IPS-18a (cell line): ENCODE measurements around the gene DNMT1.
"Not testable (repeated sequence)": the region's sequence is repeated elsewhere in the genome, so short reads cannot be mapped to it uniquely, and the experiment has no call there.

Experiments
- H3K27ac ChIP-seq: one replicate; pipeline ENCODE4 v1.5.1; 2013; ENCODE audit warnings: low read length
- H3K27me3 ChIP-seq: one replicate; pipeline ENCODE4 v1.6.1; 2013; ENCODE audit warnings: mild to moderate bottlenecking, low read length; ENCODE audit not compliant: control insufficient read depth, insufficient read depth
- H3K36me3 ChIP-seq: one replicate; pipeline ENCODE4 v1.6.1; 2013; ENCODE audit warnings: low read depth, low read length; ENCODE audit not compliant: control insufficient read depth
- H3K4me1 ChIP-seq: one replicate; pipeline ENCODE4 v1.6.1; 2013; ENCODE audit warnings: low read depth, low read length; ENCODE audit not compliant: control insufficient read depth
- H3K4me3 ChIP-seq: one replicate; pipeline ENCODE4 v1.5.1; 2013; ENCODE audit warnings: low read length
- H3K9ac ChIP-seq: one replicate; pipeline ENCODE4 v1.6.1; 2013; ENCODE audit warnings: mild to moderate bottlenecking, low read length, moderate library complexity
- H3K9me3 ChIP-seq: one replicate; pipeline ENCODE4 v1.6.1; 2013; ENCODE audit warnings: low read depth, low read length; ENCODE audit not compliant: control insufficient read depth

DNMT1 gene

GRCh38 chr19:10193790-10194499, 808 bp downstream of the DNMT1 start:
- no peaks in the 10 kb centered on the region for H3K27me3 ChIP-seq
- H3K9me3 ChIP-seq = no peaks in the 10 kb centered on the region
- no peaks in the 10 kb centered on the region for H3K4me1 ChIP-seq
- H3K4me3 ChIP-seq = peak overlapping the region; percentile 66
- H3K9ac ChIP-seq = peak overlapping the region; percentile 93
- peak overlapping the region; percentile 84 for H3K27ac ChIP-seq
- peaks cover 18% of the 10 kb centered on the region for H3K36me3 ChIP-seq

- Histone ChIP-seq H3K27me3 (no peaks in the 10 kb centered on the region), H3K9me3 (no peaks in the 10 kb centered on the region), H3K4me3 (no peak overlapping the region), H3K27ac (no peak overlapping the region), H3K36me3 (peaks cover 18% of the 10 kb centered on the region), H3K9ac (no peak overlapping the region), H3K4me1 (no peaks in the 10 kb centered on the region)
Observed at GRCh38 chr19:10192922-10193321, 1.8 kb downstream of the DNMT1 start.

- no peak overlapping the region for H3K9ac ChIP-seq
- no peaks in the 10 kb centered on the region for H3K4me1 ChIP-seq
- H3K27me3 ChIP-seq = no peaks in the 10 kb centered on the region
- H3K27ac ChIP-seq = no peak overlapping the region
- H3K9me3 ChIP-seq = no peaks in the 10 kb centered on the region
- H3K36me3 ChIP-seq = peaks cover 23% of the 10 kb centered on the region
- no peak overlapping the region for H3K4me3 ChIP-seq
Observed at GRCh38 chr19:10191347-10191746, 3.4 kb downstream of the DNMT1 start.

GRCh38 chr19:10190026-10190425, 4.7 kb downstream of the DNMT1 start:
- H3K27ac ChIP-seq = no peak overlapping the region
- H3K27me3 ChIP-seq = no peaks in the 10 kb centered on the region
- H3K4me3 ChIP-seq = no peak overlapping the region
- no peak overlapping the region for H3K9ac ChIP-seq
- H3K36me3 ChIP-seq = peaks cover 29% of the 10 kb centered on the region
- H3K4me1 ChIP-seq = no peaks in the 10 kb centered on the region
- no peaks in the 10 kb centered on the region for H3K9me3 ChIP-seq

- H3K4me1 ChIP-seq = no peaks in the 10 kb centered on the region
- H3K27ac ChIP-seq = no peak overlapping the region
- no peaks in the 10 kb centered on the region for H3K9me3 ChIP-seq
- H3K9ac ChIP-seq = no peak overlapping the region
- H3K4me3 ChIP-seq = no peak overlapping the region
- H3K36me3 ChIP-seq = peaks cover 33% of the 10 kb centered on the region
- H3K27me3 ChIP-seq = no peaks in the 10 kb centered on the region
Observed at GRCh38 chr19:10189616-10190015, 5.1 kb downstream of the DNMT1 start.

GRCh38 chr19:10187315-10187714, 7.4 kb downstream of the DNMT1 start:
- peaks cover 26% of the 10 kb centered on the region for H3K36me3 ChIP-seq
- H3K9me3 ChIP-seq = no peaks in the 10 kb centered on the region
- no peaks in the 10 kb centered on the region for H3K4me1 ChIP-seq
- no peak overlapping the region for H3K4me3 ChIP-seq
- no peaks in the 10 kb centered on the region for H3K27me3 ChIP-seq
- H3K27ac ChIP-seq = no peak overlapping the region
- no peak overlapping the region for H3K9ac ChIP-seq

- Histone ChIP-seq H3K27me3 (no peaks in the 10 kb centered on the region), H3K9ac (no peak overlapping the region), H3K9me3 (no peaks in the 10 kb centered on the region), H3K36me3 (peaks cover 40% of the 10 kb centered on the region), H3K4me3 (no peak overlapping the region), H3K27ac (no peak overlapping the region), H3K4me1 (no peaks in the 10 kb centered on the region)
Observed at GRCh38 chr19:10184636-10185035, 10.1 kb downstream of the DNMT1 start.

GRCh38 chr19:10183926-10184325, 10.8 kb downstream of the DNMT1 start:
- Histone ChIP-seq H3K9ac (no peak overlapping the region), H3K36me3 (peaks cover 44% of the 10 kb centered on the region), H3K27ac (no peak overlapping the region)

GRCh38 chr19:10182847-10183246, 11.9 kb downstream of the DNMT1 start:
- H3K36me3 ChIP-seq = peaks cover 44% of the 10 kb centered on the region
- H3K27ac ChIP-seq = no peak overlapping the region
- no peaks in the 10 kb centered on the region for H3K9me3 ChIP-seq
- no peaks in the 10 kb centered on the region for H3K27me3 ChIP-seq
- no peaks in the 10 kb centered on the region for H3K4me1 ChIP-seq
- H3K4me3 ChIP-seq = no peak overlapping the region
- no peak overlapping the region for H3K9ac ChIP-seq

More at GRCh38 chr19:10183926-10184325, 10.8 kb downstream of the DNMT1 start:
- Histone ChIP-seq H3K4me1 (no peaks in the 10 kb centered on the region), H3K4me3 (no peak overlapping the region), H3K9me3 (no peaks in the 10 kb centered on the region), H3K27me3 (no peaks in the 10 kb centered on the region)

GRCh38 chr19:10182076-10182475, 12.7 kb downstream of the DNMT1 start:
- H3K36me3 ChIP-seq = peaks cover 47% of the 10 kb centered on the region
- no peak overlapping the region for H3K9ac ChIP-seq

GRCh38 chr19:10180459-10180858, 14.3 kb downstream of the DNMT1 start:
- Histone ChIP-seq H3K9me3 (no peaks in the 10 kb centered on the region), H3K27ac (no peak overlapping the region), H3K9ac (no peak overlapping the region), H3K4me3 (no peak overlapping the region), H3K27me3 (no peaks in the 10 kb centered on the region), H3K36me3 (peaks cover 52% of the 10 kb centered on the region), H3K4me1 (no peaks in the 10 kb centered on the region)

More at GRCh38 chr19:10182076-10182475, 12.7 kb downstream of the DNMT1 start:
- H3K27ac ChIP-seq = no peak overlapping the region
- H3K9me3 ChIP-seq = no peaks in the 10 kb centered on the region
- no peaks in the 10 kb centered on the region for H3K4me1 ChIP-seq
- H3K4me3 ChIP-seq = no peak overlapping the region
- no peaks in the 10 kb centered on the region for H3K27me3 ChIP-seq

- not testable (repeated sequence) for H3K27ac ChIP-seq, H3K9ac ChIP-seq, H3K9me3 ChIP-seq, H3K27me3 ChIP-seq, H3K4me1 ChIP-seq, H3K4me3 ChIP-seq
- peaks cover 57% of the 10 kb centered on the region for H3K36me3 ChIP-seq
Observed at GRCh38 chr19:10180024-10180423, 14.7 kb downstream of the DNMT1 start.
